ENCODE results near the gene CAMTA1.

The CAMTA1 gene

GRCh38 chr1:6775261-6776043, 9.8 kb upstream of the CAMTA1 start:
- Histone ChIP-seq H3K4me2 (ENCODE audit: insufficient read depth, low read length) (no peak overlapping the region), H3K27me3 (ENCODE audit: insufficient read depth, low read length, poor library complexity) (no peaks in the 10 kb centered on the region)
- ATAC-seq (ENCODE audit: insufficient read depth, low read depth) = no peak

GRCh38 chr1:6776389-6776788, 8.9 kb upstream of the CAMTA1 start:
- ATAC-seq (ENCODE audit: insufficient read depth, low read depth) = no peak
- H3K27me3 ChIP-seq (ENCODE audit: insufficient read depth, low read length, poor library complexity) = no peaks in the 10 kb centered on the region

More at GRCh38 chr1:6775261-6776043, 9.8 kb upstream of the CAMTA1 start:
- Histone ChIP-seq H3K79me2 (ENCODE audit: insufficient read depth, low read length) (no peaks in the 10 kb centered on the region), H3K4me1 (ENCODE audit: insufficient read depth, low read length) (no peaks in the 10 kb centered on the region), H3K9ac (ENCODE audit: low read depth, low read length) (no peak overlapping the region), H4K20me1 (ENCODE audit: insufficient read depth, low read length) (no peaks in the 10 kb centered on the region), H3K4me3 (ENCODE audit: low read depth in 1 of 2, low read length in 2 of 2) (no peak overlapping the region), H3K36me3 (ENCODE audit: insufficient read depth, low read length) (no peaks in the 10 kb centered on the region), H3K27ac (ENCODE audit: low read length) (no peak overlapping the region), H3K9me3 (ENCODE audit: insufficient read depth, low read length, severe bottlenecking) (no peaks in the 10 kb centered on the region), H2AFZ (ENCODE audit: low read depth, low read length) (no peak overlapping the region)
- TF ChIP-seq CTCF (IDR thresholded peaks at IDR 0.05; ENCODE audit: borderline replicate concordance, extremely low read depth, low read length, poor library complexity, severe bottlenecking) (no peak), EZH2 (IDR thresholded peaks at IDR 0.05; ENCODE audit: borderline replicate concordance, low read depth, low read length, severe bottlenecking) (no peak)
- DNase-seq = no peak

GRCh38 chr1:6776895-6777294, 8.4 kb upstream of the CAMTA1 start:
- Histone ChIP-seq H3K36me3 (ENCODE audit: insufficient read depth, low read length) (no peaks in the 10 kb centered on the region), H3K9ac (ENCODE audit: low read depth, low read length) (no peak overlapping the region), H3K4me3 (ENCODE audit: low read depth in 1 of 2, low read length in 2 of 2) (no peak overlapping the region), H3K27me3 (ENCODE audit: insufficient read depth, low read length, poor library complexity) (no peaks in the 10 kb centered on the region), H3K4me1 (ENCODE audit: insufficient read depth, low read length) (no peaks in the 10 kb centered on the region), H4K20me1 (ENCODE audit: insufficient read depth, low read length) (no peaks in the 10 kb centered on the region), H3K4me2 (ENCODE audit: insufficient read depth, low read length) (no peak overlapping the region), H3K27ac (ENCODE audit: low read length) (no peak overlapping the region), H3K9me3 (ENCODE audit: insufficient read depth, low read length, severe bottlenecking) (no peaks in the 10 kb centered on the region), H2AFZ (ENCODE audit: low read depth, low read length) (no peak overlapping the region), H3K79me2 (ENCODE audit: insufficient read depth, low read length) (no peaks in the 10 kb centered on the region)
- TF ChIP-seq EZH2 (IDR thresholded peaks at IDR 0.05; ENCODE audit: borderline replicate concordance, low read depth, low read length, severe bottlenecking) (no peak), CTCF (IDR thresholded peaks at IDR 0.05; ENCODE audit: borderline replicate concordance, extremely low read depth, low read length, poor library complexity, severe bottlenecking) (no peak)
- DNase-seq (no peak), ATAC-seq (ENCODE audit: insufficient read depth, low read depth) (no peak)

More at GRCh38 chr1:6776389-6776788, 8.9 kb upstream of the CAMTA1 start:
- no peak for DNase-seq
- Histone ChIP-seq H2AFZ (ENCODE audit: low read depth, low read length) (no peak overlapping the region), H3K9me3 (ENCODE audit: insufficient read depth, low read length, severe bottlenecking) (no peaks in the 10 kb centered on the region), H3K9ac (ENCODE audit: low read depth, low read length) (no peak overlapping the region), H3K27ac (ENCODE audit: low read length) (no peak overlapping the region), H3K4me3 (ENCODE audit: low read depth in 1 of 2, low read length in 2 of 2) (no peak overlapping the region), H3K4me1 (ENCODE audit: insufficient read depth, low read length) (no peaks in the 10 kb centered on the region), H3K4me2 (ENCODE audit: insufficient read depth, low read length) (no peak overlapping the region), H3K36me3 (ENCODE audit: insufficient read depth, low read length) (no peaks in the 10 kb centered on the region), H4K20me1 (ENCODE audit: insufficient read depth, low read length) (no peaks in the 10 kb centered on the region), H3K79me2 (ENCODE audit: insufficient read depth, low read length) (no peaks in the 10 kb centered on the region)
- no peak for TF ChIP-seq EZH2 (IDR thresholded peaks at IDR 0.05; ENCODE audit: borderline replicate concordance, low read depth, low read length, severe bottlenecking)
- TF ChIP-seq CTCF (IDR thresholded peaks at IDR 0.05; ENCODE audit: borderline replicate concordance, extremely low read depth, low read length, poor library complexity, severe bottlenecking) = no peak

All from DND-41 (cell line).